HS-5 (cell line): ENCODE data around the gene ODAPH.

Experiments used
- DNase-seq: peaks from one replicate; pipeline ENCODE4 v3.0.0-alpha.2; 2012; ENCODE audit warnings: low read depth

Gene ODAPH

GRCh38 chr4:75544870-75545269 is 11.0 kb upstream of the ODAPH start:
- no peak for DNase-seq

GRCh38 chr4:75545526-75545925 is 10.3 kb upstream of the ODAPH start:
- no peak for DNase-seq

GRCh38 chr4:75547647-75548387 is 8.0 kb upstream of the ODAPH start:
- no peak for DNase-seq

GRCh38 chr4:75549019-75549418 is 6.8 kb upstream of the ODAPH start:
- DNase-seq = no peak

GRCh38 chr4:75552452-75552851 is 3.4 kb upstream of the ODAPH start:
- DNase-seq = no peak

GRCh38 chr4:75557696-75558095 is 1.8 kb downstream of the ODAPH start:
- DNase-seq = no peak

GRCh38 chr4:75561789-75562188 is 5.9 kb downstream of the ODAPH start:
- DNase-seq = no peak

GRCh38 chr4:75564023-75564422 is 8.2 kb downstream of the ODAPH start:
- DNase-seq = no peak

- DNase-seq = no peak
Measured at GRCh38 chr4:75565481-75565880, 9.6 kb downstream of the ODAPH start.

- no peak for DNase-seq
Measured at GRCh38 chr4:75566911-75567310, 11.0 kb downstream of the ODAPH start.

GRCh38 chr4:75567725-75568124 is 11.9 kb downstream of the ODAPH start:
- DNase-seq = no peak

- DNase-seq = no peak
Measured at GRCh38 chr4:75584067-75584466, 28.2 kb downstream of the ODAPH start.

- DNase-seq = no peak
Measured at GRCh38 chr4:75593393-75593792, 37.5 kb downstream of the ODAPH start.

- DNase-seq = no peak
Measured at GRCh38 chr4:75596061-75596460, 40.2 kb downstream of the ODAPH start.

- no peak for DNase-seq
Measured at GRCh38 chr4:75598390-75598789, 42.5 kb downstream of the ODAPH start.

- no peak for DNase-seq
Measured at GRCh38 chr4:75599647-75600046, 43.8 kb downstream of the ODAPH start.

- no peak for DNase-seq
Measured at GRCh38 chr4:75605928-75606327, 50.1 kb downstream of the ODAPH start.

GRCh38 chr4:75612306-75612705 is 56.4 kb downstream of the ODAPH start:
- no peak for DNase-seq
